ENCODE data around the gene RIMBP2. TPM values are rescaled to one million over a fixed set of nuclear protein-coding genes. Genes with fewer than 3 reads are reported as not detected.

RIMBP2 gene
- total RNA-seq, 2 experiments from 2014 or later, result not detected

DNA sequence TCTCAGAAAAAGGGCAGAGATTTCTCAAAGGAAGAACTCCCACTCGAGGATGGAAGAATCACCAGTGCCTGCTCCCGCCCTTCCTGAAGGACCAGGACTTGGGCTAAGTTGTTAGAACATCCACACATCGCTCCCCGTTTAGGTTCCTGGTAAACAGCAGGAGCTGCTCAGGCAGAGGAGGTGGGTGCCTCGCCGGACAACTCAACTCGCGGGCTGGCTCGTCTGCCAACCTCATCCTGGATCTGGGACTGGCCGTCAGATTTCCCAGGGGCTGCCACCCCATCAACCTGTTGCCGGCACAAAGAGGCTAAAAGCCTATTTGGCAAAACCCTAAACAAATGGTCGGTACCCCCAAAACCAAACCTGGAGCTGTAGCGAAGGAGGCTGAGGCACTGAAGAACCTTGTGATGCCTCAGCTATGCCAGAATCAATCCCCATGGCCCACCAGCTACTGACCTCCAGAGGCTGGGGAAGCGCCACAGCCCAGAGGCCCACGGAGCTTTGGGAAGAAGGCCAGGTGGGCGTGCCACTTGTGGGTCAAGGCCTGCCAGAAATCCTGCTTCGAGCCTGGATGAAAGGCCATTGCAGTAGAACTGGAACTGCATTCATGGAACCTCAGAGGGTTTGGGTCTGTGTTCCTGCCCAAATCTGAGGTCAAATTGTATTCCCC is 42.9 kb downstream of the RIMBP2 start:
- TF ChIP-seq, protein P1, sequence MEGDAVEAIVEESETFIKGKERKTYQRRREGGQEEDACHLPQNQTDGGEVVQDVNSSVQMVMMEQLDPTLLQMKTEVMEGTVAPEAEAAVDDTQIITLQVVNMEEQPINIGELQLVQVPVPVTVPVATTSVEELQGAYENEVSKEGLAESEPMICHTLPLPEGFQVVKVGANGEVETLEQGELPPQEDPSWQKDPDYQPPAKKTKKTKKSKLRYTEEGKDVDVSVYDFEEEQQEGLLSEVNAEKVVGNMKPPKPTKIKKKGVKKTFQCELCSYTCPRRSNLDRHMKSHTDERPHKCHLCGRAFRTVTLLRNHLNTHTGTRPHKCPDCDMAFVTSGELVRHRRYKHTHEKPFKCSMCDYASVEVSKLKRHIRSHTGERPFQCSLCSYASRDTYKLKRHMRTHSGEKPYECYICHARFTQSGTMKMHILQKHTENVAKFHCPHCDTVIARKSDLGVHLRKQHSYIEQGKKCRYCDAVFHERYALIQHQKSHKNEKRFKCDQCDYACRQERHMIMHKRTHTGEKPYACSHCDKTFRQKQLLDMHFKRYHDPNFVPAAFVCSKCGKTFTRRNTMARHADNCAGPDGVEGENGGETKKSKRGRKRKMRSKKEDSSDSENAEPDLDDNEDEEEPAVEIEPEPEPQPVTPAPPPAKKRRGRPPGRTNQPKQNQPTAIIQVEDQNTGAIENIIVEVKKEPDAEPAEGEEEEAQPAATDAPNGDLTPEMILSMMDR (IDR thresholded peaks at IDR 0.05), result no peak
- ChIA-PET CTCF (no interaction called here), POLR2A (no interaction called here)
- intact Hi-C loops (cut with DNase I, micrococcal nuclease), result no loop called here
- no peaks in the 10 kb centered on the region for H3K27me3 ChIP-seq (ENCODE audit: control insufficient read depth in 1 of 2, insufficient read depth in 2 of 2, low read length in 2 of 2)
- no peak overlapping the region for H3K4me3 ChIP-seq (ENCODE audit: low read length)
- no peaks in the 10 kb centered on the region for H3K36me3 Mint-ChIP-seq (ENCODE audit: low read depth)
- no peak overlapping the region for H3K27ac ChIP-seq (ENCODE audit: low read depth in 1 of 2, low read length in 2 of 2)
- DNase-seq (no peak), ATAC-seq (ENCODE audit: poor library complexity) (no peak)
- no peak overlapping the region for H3K4me3 Mint-ChIP-seq
- H3K9me3 Mint-ChIP-seq, result no peaks in the 10 kb centered on the region
- H3K9me3 ChIP-seq (ENCODE audit: control insufficient read depth in 1 of 2, insufficient read depth in 1 of 2, low read length in 2 of 2), result peaks cover 0 to 45% of the 10 kb centered on the region in 2 experiments
- no peaks in the 10 kb centered on the region for H3K36me3 ChIP-seq (ENCODE audit: insufficient read depth, low read length)
- no peaks in the 10 kb centered on the region for H3K4me1 Mint-ChIP-seq (ENCODE audit: low read depth)
- no peaks in the 10 kb centered on the region for H3K27me3 Mint-ChIP-seq
- H3K4me1 ChIP-seq (ENCODE audit: insufficient read depth, low read length), result no peaks in the 10 kb centered on the region
- H3K27ac Mint-ChIP-seq, result no peak overlapping the region

DNA sequence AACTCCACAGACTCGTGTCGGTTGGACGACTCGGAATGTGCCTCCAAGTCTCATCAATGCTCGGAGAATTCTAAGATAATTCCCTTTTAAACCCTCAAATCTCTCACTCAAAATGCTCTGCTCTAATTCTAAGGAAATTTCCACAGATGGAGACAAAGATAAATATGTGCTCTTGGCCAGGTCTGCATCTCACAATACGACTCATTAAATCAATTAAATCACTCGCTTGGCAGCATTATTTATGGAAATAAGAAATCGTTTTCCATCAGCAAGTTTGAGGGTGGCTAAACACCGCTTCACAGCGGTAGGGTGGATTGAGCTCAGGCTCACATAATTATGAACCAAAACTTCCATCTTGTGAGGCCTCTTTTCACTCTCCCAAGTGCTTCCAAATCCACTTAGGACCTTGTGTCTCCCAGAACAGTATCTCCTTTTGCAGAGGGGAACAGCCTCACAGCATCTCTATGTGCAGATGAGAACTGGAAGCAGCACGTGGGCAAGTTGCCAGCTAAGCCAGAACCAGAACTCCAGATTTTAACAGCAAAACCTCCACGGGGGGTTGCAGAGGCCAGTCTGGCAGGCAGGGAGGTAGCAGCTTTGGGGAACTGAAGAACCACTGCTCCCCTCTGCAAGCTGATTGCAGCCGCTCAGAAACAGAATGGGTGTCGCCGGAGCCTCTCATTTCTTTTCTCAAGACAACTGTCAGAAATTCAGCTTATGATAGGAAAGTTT is 43.8 kb downstream of the RIMBP2 start:
- H3K4me3 Mint-ChIP-seq, result no peak overlapping the region
- H3K27ac ChIP-seq (ENCODE audit: low read depth in 1 of 2, low read length in 2 of 2), result no peak overlapping the region
- no peaks in the 10 kb centered on the region for H3K27me3 ChIP-seq (ENCODE audit: control insufficient read depth in 1 of 2, insufficient read depth in 2 of 2, low read length in 2 of 2)
- peaks cover 1% of the 10 kb centered on the region for H3K9me3 Mint-ChIP-seq
- no peaks in the 10 kb centered on the region for H3K4me1 Mint-ChIP-seq (ENCODE audit: low read depth)
- CTCF ChIA-PET, result no interaction called here
- TF ChIP-seq, protein P1 (IDR thresholded peaks at IDR 0.05), result no peak
- POLR2A ChIA-PET, result no interaction called here
- H3K27ac Mint-ChIP-seq, result no peak overlapping the region
- H3K4me1 ChIP-seq (ENCODE audit: insufficient read depth, low read length), result no peaks in the 10 kb centered on the region
- H3K36me3 ChIP-seq (ENCODE audit: insufficient read depth, low read length), result no peaks in the 10 kb centered on the region
- H3K27me3 Mint-ChIP-seq, result no peaks in the 10 kb centered on the region
- intact Hi-C loops (cut with DNase I, micrococcal nuclease), result no loop called here
- peaks cover 0 to 52% of the 10 kb centered on the region in 2 experiments for H3K9me3 ChIP-seq (ENCODE audit: control insufficient read depth in 1 of 2, insufficient read depth in 1 of 2, low read length in 2 of 2)
- DNase-seq (no peak), ATAC-seq (ENCODE audit: poor library complexity) (no peak)
- H3K36me3 Mint-ChIP-seq (ENCODE audit: low read depth), result no peaks in the 10 kb centered on the region
- H3K4me3 ChIP-seq (ENCODE audit: low read length), result no peak overlapping the region

DNA sequence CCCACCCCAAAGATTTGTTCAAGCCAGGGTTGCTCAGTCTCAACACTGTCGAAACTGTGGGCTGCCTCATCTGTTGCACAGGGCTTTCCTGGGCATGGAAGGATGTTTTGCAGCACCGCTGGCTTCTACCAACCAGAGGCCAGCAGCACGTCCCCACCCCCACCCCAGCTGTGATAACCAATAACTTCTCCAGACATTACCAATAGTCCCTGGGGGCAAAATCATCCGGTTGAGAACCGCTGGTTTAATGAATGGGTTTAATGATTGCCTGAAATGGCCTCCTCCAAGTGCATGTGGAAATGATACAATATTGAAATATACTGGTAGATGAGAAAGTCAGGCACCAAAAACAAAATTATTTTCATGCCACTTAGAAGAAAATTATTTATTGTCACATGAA is 44.5 kb downstream of the RIMBP2 start:
- peaks cover 2% of the 10 kb centered on the region for H3K9me3 Mint-ChIP-seq
- H3K27me3 Mint-ChIP-seq, result no peaks in the 10 kb centered on the region
- CTCF ChIA-PET, result no interaction called here
- Histone ChIP-seq H3K27me3 (ENCODE audit: control insufficient read depth in 1 of 2, insufficient read depth in 2 of 2, low read length in 2 of 2) (no peaks in the 10 kb centered on the region), H3K27ac (ENCODE audit: low read depth in 1 of 2, low read length in 2 of 2) (no peak overlapping the region), H3K36me3 (ENCODE audit: insufficient read depth, low read length) (no peaks in the 10 kb centered on the region), H3K9me3 (ENCODE audit: control insufficient read depth in 1 of 2, insufficient read depth in 1 of 2, low read length in 2 of 2) (peaks cover 0 to 50% of the 10 kb centered on the region in 2 experiments), H3K4me1 (ENCODE audit: insufficient read depth, low read length) (no peaks in the 10 kb centered on the region), H3K4me3 (ENCODE audit: low read length) (no peak overlapping the region)
- intact Hi-C loops (cut with DNase I, micrococcal nuclease), result no loop called here
- H3K27ac Mint-ChIP-seq, result no peak overlapping the region
- H3K4me1 Mint-ChIP-seq (ENCODE audit: low read depth), result no peaks in the 10 kb centered on the region
- POLR2A ChIA-PET, result no interaction called here
- no peaks in the 10 kb centered on the region for H3K36me3 Mint-ChIP-seq (ENCODE audit: low read depth)
- no peak overlapping the region for H3K4me3 Mint-ChIP-seq
- ATAC-seq (ENCODE audit: poor library complexity) (no peak), DNase-seq (no peak)
- TF ChIP-seq, protein P1 (IDR thresholded peaks at IDR 0.05), result no peak
